OCI-LY1 (cell line): Measurements from ENCODE around the gene BMPR1B.

Source experiments
- CTCF ChIP-seq: fragments of 200-600 bp; sonication (generic), shearing (Covaris generic); IDR thresholded peaks from 2 replicates; pipeline ENCODE4 v1.5.1; 2017; ENCODE audit warnings: mild to moderate bottlenecking, antibody characterized with exemption, low read length, moderate library complexity, mixed read lengths
- EZH2 ChIP-seq: fragments of 200-600 bp; sonication (generic), shearing (Covaris generic); IDR thresholded peaks from 2 replicates; pipeline ENCODE4 v1.8.0; 2017; ENCODE audit warnings: borderline replicate concordance, mixed run types, mild to moderate bottlenecking, antibody characterized with exemption, low read length, moderate library complexity, mixed read lengths

GRCh38 chr4:94758700-94759399, 1.1 kb downstream of the BMPR1B start:
- no peak for TF ChIP-seq CTCF
- TF ChIP-seq EZH2 = no peak
